K562 (cell line): ENCODE measurements around the gene DUSP9. TPM values are rescaled to one million over a fixed set of nuclear protein-coding genes. Genes with fewer than 3 reads are reported as not detected.

ENCODE experiments used
- ATAC-seq: fragments of 200-7000 bp; cut with Tn5 transposase; 3 replicates; pipeline ENCODE4 v1.9.1; 2020; ENCODE audit warnings: moderate library complexity
- BruUV-seq: library from RNA; stranded (reverse); fragments of 400-500 nt; replicated peaks from 2 replicates; lab custom pipeline; 2021; lab: Mats Ljungman, UMichigan
- CTCF ChIA-PET: fragments of 300-600 bp; formaldehyde crosslinking; extraction: SDS; loops from one replicate; lab custom pipeline; 2021; ENCODE audit warnings: low intra/inter-chr PET ratio; lab: Yijun Ruan, JAX
- POLR2A ChIA-PET: fragments of 300-600, 350-650 bp; sonication (Branson Sonifier 250); formaldehyde crosslinking; extraction: SDS; loops from one replicate; lab custom pipeline; 2021; ENCODE audit warnings: antibody characterized with exemption, inconsistent platforms; lab: Yijun Ruan, JAX
- DNase-seq, 4 experiments: peaks; one replicate each; pipeline versions ENCODE4 v3.0.0 to v3.0.0-alpha.2; 2011 to 2018; ENCODE audit warnings: low spot score in 3 of 4, mixed read lengths in 3 of 4; ENCODE audit errors: extremely low read depth in 1 of 4
- FAIRE-seq: peaks from 2 replicates; lab custom pipeline; 2011; peaks lifted over from hg19 to GRCh38; lab: Jason Lieb, UNC
- H2AFZ ChIP-seq: 2 replicates; pipeline ENCODE4 v1.6.0; 2011; ENCODE audit warnings: low read depth, low read length, control low read depth, inconsistent platforms
- H3K27ac ChIP-seq: fragments of 200-600 bp; 3 replicates; pipeline ENCODE4 v1.8.0; 2011; ENCODE audit warnings: low read depth, mild to moderate bottlenecking, control low read depth, inconsistent platforms, low read length, moderate library complexity, mixed read lengths; ENCODE audit errors: extremely low read depth
- H3K27me3 ChIP-seq, 2 experiments: fragments of 300-600 bp in 1 of 2; 2 replicates in 1 of 2; 3 replicates in 1 of 2; pipeline versions ENCODE4 v1.6.0 to v1.8.0; 2011; ENCODE audit warnings: inconsistent platforms in 2 of 2, low read length in 2 of 2, mild to moderate bottlenecking in 1 of 2, mixed read lengths in 1 of 2, moderate library complexity in 1 of 2; ENCODE audit not compliant: control insufficient read depth in 2 of 2, insufficient read depth in 2 of 2
- H3K36me3 ChIP-seq: fragments of 300-600 bp; 3 replicates; pipeline ENCODE4 v1.8.0; 2011; ENCODE audit warnings: mild to moderate bottlenecking, low read length, inconsistent platforms; ENCODE audit not compliant: control insufficient read depth, insufficient read depth
- H3K4me1 ChIP-seq, 2 experiments: fragments of 200-600 bp in 1 of 2; replicated peaks in 1 of 2; 2 replicates in 1 of 2; 3 replicates in 1 of 2; pipeline versions ENCODE4 v1.5.1 to v1.8.0; 2011; ENCODE audit warnings: inconsistent platforms in 2 of 2, low read length in 2 of 2, mild to moderate bottlenecking in 1 of 2, mixed read lengths in 1 of 2, moderate library complexity in 1 of 2; ENCODE audit not compliant: control insufficient read depth in 2 of 2, insufficient read depth in 2 of 2
- H3K4me2 ChIP-seq: 2 replicates; pipeline ENCODE4 v1.6.1; 2011; ENCODE audit warnings: low read length, control low read depth, inconsistent platforms, mixed read lengths; ENCODE audit not compliant: insufficient read depth
- H3K4me3 ChIP-seq: fragments of 200-600 bp; sonication (generic), shearing (Covaris generic); 2 replicates; pipeline ENCODE4 v1.5.1; 2016; ENCODE audit warnings: control low read depth, inconsistent platforms
- H3K79me2 ChIP-seq: fragments of 200-600 bp; 3 replicates; pipeline ENCODE4 v1.8.0; 2011; ENCODE audit warnings: low read length, inconsistent platforms; ENCODE audit not compliant: control insufficient read depth, insufficient read depth
- H3K9ac ChIP-seq, 2 experiments: 2 replicates each; pipeline versions ENCODE4 v1.6.0 to v1.6.1; 2011; ENCODE audit warnings: low read depth in 2 of 2, low read length in 2 of 2, control low read depth in 1 of 2, inconsistent platforms in 1 of 2, mild to moderate bottlenecking in 1 of 2, mixed read lengths in 1 of 2; ENCODE audit not compliant: insufficient read depth in 1 of 2
- H3K9me1 ChIP-seq: one replicate; pipeline ENCODE4 v1.6.0; 2011; ENCODE audit warnings: inconsistent platforms, mild to moderate bottlenecking, low read length, moderate library complexity; ENCODE audit not compliant: control insufficient read depth, insufficient read depth
- H3K9me3 ChIP-seq: replicated peaks from 2 replicates; pipeline ENCODE4 v1.5.1; 2011; ENCODE audit warnings: low read depth, low read length, inconsistent platforms; ENCODE audit not compliant: control insufficient read depth, insufficient read depth
- H4K20me1 ChIP-seq: replicated peaks from 2 replicates; pipeline ENCODE4 v1.6.1; 2011; ENCODE audit warnings: low read length, inconsistent platforms, mixed read lengths; ENCODE audit not compliant: control insufficient read depth, insufficient read depth
- ETV5 ChIP-seq: sonication (generic); formaldehyde crosslinking; IDR thresholded peaks from 2 replicates; pipeline ENCODE4 v1.4.0; 2020; ENCODE audit warnings: low read depth, mild to moderate bottlenecking, missing genetic modification reagents
- HNRNPH1 ChIP-seq: fragments of 200-400 bp; formaldehyde crosslinking; optimal IDR thresholded peaks from 2 replicates; pipeline ENCODE3; 2017; ENCODE audit warnings: low read depth, mild to moderate bottlenecking, low read length, moderate library complexity
- KDM5B ChIP-seq: fragments of 200-600 bp; sonication (generic); IDR thresholded peaks from 2 replicates; pipeline ENCODE4 v1.6.1; 2012; ENCODE audit warnings: low read depth, mild to moderate bottlenecking, moderate library complexity, low read length, control low read depth, inconsistent platforms; ENCODE audit not compliant: insufficient replicate concordance
- STAT6 ChIP-seq: sonication (generic); formaldehyde crosslinking; IDR thresholded peaks from 2 replicates; pipeline ENCODE4 v1.8.1; 2023; ENCODE audit warnings: mild to moderate bottlenecking, missing genetic modification reagents
- WGBS: fragments of 100-300 bp; shearing (Covaris generic); methylation state at CpG from one replicate; pipeline ENCODE4 v1.1.6; 2016; ENCODE audit warnings: low coverage, mixed read lengths; ENCODE audit not compliant: insufficient coverage; ENCODE audit errors: missing lambda C conversion rate; 5-methylcytosine and 5-hydroxymethylcytosine counted together
- in situ Hi-C: fragments of 300-500 bp; cut with MboI; formaldehyde crosslinking; loops from 4 replicates; pipeline ENCODE4 v1.15.0; 2018; ENCODE audit warnings: inconsistent platforms, mixed read lengths
- intact Hi-C: fragments of 100-400 bp; cut with micrococcal nuclease; formaldehyde crosslinking; loops from 2 replicates; pipeline ENCODE4 v1.14.2; 2022
- polyA plus RNA-seq, 8 experiments: library from polyadenylated mRNA; depleted of rRNA in 4 of 8; stranded (reverse) in 5 of 8; unstranded in 3 of 8; fragments of >200 nt; fragmentation: Nextera tagmentation in 2 of 8; fragmentation: Illumina TruSeq in 1 of 8; extraction: Ambion mirVana in 2 of 8; extraction: Trizol in 1 of 8; gene quantifications; 2 replicates each; pipeline versions ENCODE4 v1.2.1 to v1.2.3, GENCODE V29; 2011 to 2014; ENCODE audit warnings: inconsistent platforms in 1 of 8, missing spikeins in 1 of 8
- total RNA-seq, 7 experiments: library from RNA; depleted of rRNA in 6 of 7; stranded (reverse); fragments of >200 nt in 6 of 7; fragmentation: Illumina TruSeq in 2 of 7; extraction: Trizol in 2 of 7; gene quantifications; 2 replicates each; pipeline versions ENCODE4 v1.2.1 to v1.2.3, GENCODE V29; 2011 to 2021; ENCODE audit warnings: low replicate concordance in 1 of 7

The DUSP9 gene
- total and polyA plus RNA-seq, 9 of the 15 experiments (the other 6 are each of a cell fraction or from before 2014, with no cell fraction given): 0.11 to 14.1 (median 5.5) TPM

- TF ChIP-seq STAT6 (CRISPR knock-in tag) (no peak), ETV5 (no peak), KDM5B (peak; percentile 2), HNRNPH1 (no peak)
- TF ChIP-seq, all 486 proteins: peak for 1
- Histone ChIP-seq H3K4me2 (peak overlapping the region; percentile 37; the same call in 1 of the 2 replicates), H3K36me3 (peaks cover 59% of the 10 kb centered on the region; the same call in 1 of the 3 replicates), H3K4me3 (no peak overlapping the region), H4K20me1 (peaks cover 13% of the 10 kb centered on the region), H3K9me1 (peaks cover 4% of the 10 kb centered on the region), H3K27ac (no peak overlapping the region), H3K4me1 (peaks cover 5 to 71% of the 10 kb centered on the region in 2 experiments; a peak in 4 of 5 replicates), H3K79me2 (peaks cover 37% of the 10 kb centered on the region), H3K27me3 (no peaks in the 10 kb centered on the region), H3K9ac (no peak overlapping the region; a peak in 1 of 4 replicates), H2AFZ (no peak overlapping the region), H3K9me3 (no peaks in the 10 kb centered on the region)
- ATAC-seq (no peak), FAIRE-seq (no peak), DNase-seq (no peak)
- WGBS: 93% methylated on average over 2 of the region's 4 CpGs
- POLR2A ChIA-PET: interaction anchor here (0.5 to 1.0 kb wide), 4 partner anchors 26 to 87 kb away, joined by 3 to 4 read pairs (median 3); no protein-coding TSS in a partner anchor
- CTCF ChIA-PET: no interaction called here
- intact Hi-C loops (no loop called here), in situ Hi-C loops (no loop called here)
- no TSS peak for BruUV-seq
Observed at GRCh38 chrX:153692003-153692402, 45.0 kb downstream of the DUSP9 start.
